GM23248 (cell line): ENCODE data around the gene NFATC2. TPM values are rescaled to one million over a fixed set of nuclear protein-coding genes. Genes with fewer than 3 reads are reported as not detected.

Source experiments
- DNase-seq: peaks from one replicate; pipeline ENCODE4 v3.0.0-alpha.2; 2015
- H2AFZ ChIP-seq: fragments of 200-600 bp; sonication (generic); 2 replicates; pipeline ENCODE4 v1.6.1; 2016; ENCODE audit warnings: antibody characterized with exemption
- H3F3A ChIP-seq: fragments of 200-600 bp; sonication (generic); 2 replicates; pipeline ENCODE4 v1.6.1; 2016; ENCODE audit warnings: mild to moderate bottlenecking, antibody characterized with exemption, mixed run types; ENCODE audit not compliant: insufficient read depth
- H3K27ac ChIP-seq: fragments of 200-600 bp; sonication (generic); 2 replicates; pipeline ENCODE4 v1.5.1; 2016; ENCODE audit warnings: mild to moderate bottlenecking
- H3K27me3 ChIP-seq: fragments of 200-600 bp; sonication (generic); replicated peaks from 2 replicates; pipeline ENCODE4 v1.6.1; 2016; ENCODE audit warnings: mild to moderate bottlenecking; ENCODE audit not compliant: insufficient read depth
- H3K36me3 ChIP-seq: fragments of 200-600 bp; sonication (generic); 2 replicates; pipeline ENCODE4 v1.6.1; 2016; ENCODE audit warnings: low read depth, mild to moderate bottlenecking
- H3K4me1 ChIP-seq: fragments of 200-600 bp; sonication (generic); 2 replicates; pipeline ENCODE4 v1.6.1; 2016; ENCODE audit warnings: mild to moderate bottlenecking; ENCODE audit not compliant: insufficient read depth
- H3K4me2 ChIP-seq: fragments of 200-600 bp; sonication (generic); one replicate; pipeline ENCODE4 v1.6.1; 2016; ENCODE audit warnings: mild to moderate bottlenecking; ENCODE audit not compliant: unreplicated experiment
- H3K4me3 ChIP-seq: fragments of 200-600 bp; sonication (generic); 2 replicates; pipeline ENCODE4 v1.5.1; 2016; ENCODE audit warnings: mild to moderate bottlenecking
- H3K79me2 ChIP-seq: fragments of 200-600 bp; sonication (generic); 2 replicates; pipeline ENCODE4 v1.6.1; 2016; ENCODE audit warnings: mild to moderate bottlenecking; ENCODE audit not compliant: insufficient read depth
- H3K9ac ChIP-seq: fragments of 200-600 bp; sonication (generic); 2 replicates; pipeline ENCODE4 v1.6.1; 2016; ENCODE audit warnings: mild to moderate bottlenecking
- H3K9me2 ChIP-seq: fragments of 200-600 bp; sonication (generic); 2 replicates; pipeline ENCODE4 v1.6.1; 2016; ENCODE audit warnings: mixed run types, mild to moderate bottlenecking, moderate library complexity; ENCODE audit not compliant: insufficient read depth
- H3K9me3 ChIP-seq: fragments of 200-600 bp; sonication (generic); one replicate; pipeline ENCODE4 v1.6.1; 2017; ENCODE audit warnings: low read depth
- H4K20me1 ChIP-seq: fragments of 200-600 bp; sonication (generic); 2 replicates; pipeline ENCODE4 v1.6.0; 2016; ENCODE audit not compliant: insufficient read depth
- EZH2 ChIP-seq: fragments of 200-600 bp; sonication (generic); IDR thresholded peaks from 2 replicates; pipeline ENCODE4 v1.6.1; 2018; ENCODE audit warnings: antibody characterized with exemption, mild to moderate bottlenecking; ENCODE audit not compliant: insufficient read depth, poor library complexity, severe bottlenecking
- EZH2phosphoT487 ChIP-seq: fragments of 200-600 bp; sonication (generic); IDR thresholded peaks from 2 replicates; pipeline ENCODE4 v1.6.1; 2018; ENCODE audit warnings: antibody characterized with exemption, moderate library complexity, mild to moderate bottlenecking, low read depth; ENCODE audit not compliant: insufficient read depth
- WGBS, 2 experiments: methylation state at CpG; one replicate each; pipeline ENCODE4 v1.1.6; 2015 to 2017; ENCODE audit warnings: low lambda C conversion rate in 2 of 2, low coverage in 1 of 2; ENCODE audit errors: missing lambda C conversion rate in 2 of 2; 5-methylcytosine and 5-hydroxymethylcytosine counted together
- in situ Hi-C: fragments of 300-500 bp; cut with MboI; formaldehyde crosslinking; loops from 2 replicates; pipeline ENCODE4 v1.15.0; 2020
- polyA plus RNA-seq: library from polyadenylated mRNA; unstranded; fragments of >200 nt; fragmentation: Nextera tagmentation; extraction: Ambion mirVana; gene quantifications from 2 replicates; pipeline ENCODE4 v1.2.1, GENCODE V29; 2016
- total RNA-seq: library from RNA; depleted of rRNA; stranded (reverse); fragments of >200 nt; shearing (Covaris generic); gene quantifications from 2 replicates; pipeline ENCODE4 v1.2.3, GENCODE V29; 2014

NFATC2 gene
- total and polyA plus RNA-seq, 2 experiments from 2014 or later: 0.11 to 0.14 TPM

DNA sequence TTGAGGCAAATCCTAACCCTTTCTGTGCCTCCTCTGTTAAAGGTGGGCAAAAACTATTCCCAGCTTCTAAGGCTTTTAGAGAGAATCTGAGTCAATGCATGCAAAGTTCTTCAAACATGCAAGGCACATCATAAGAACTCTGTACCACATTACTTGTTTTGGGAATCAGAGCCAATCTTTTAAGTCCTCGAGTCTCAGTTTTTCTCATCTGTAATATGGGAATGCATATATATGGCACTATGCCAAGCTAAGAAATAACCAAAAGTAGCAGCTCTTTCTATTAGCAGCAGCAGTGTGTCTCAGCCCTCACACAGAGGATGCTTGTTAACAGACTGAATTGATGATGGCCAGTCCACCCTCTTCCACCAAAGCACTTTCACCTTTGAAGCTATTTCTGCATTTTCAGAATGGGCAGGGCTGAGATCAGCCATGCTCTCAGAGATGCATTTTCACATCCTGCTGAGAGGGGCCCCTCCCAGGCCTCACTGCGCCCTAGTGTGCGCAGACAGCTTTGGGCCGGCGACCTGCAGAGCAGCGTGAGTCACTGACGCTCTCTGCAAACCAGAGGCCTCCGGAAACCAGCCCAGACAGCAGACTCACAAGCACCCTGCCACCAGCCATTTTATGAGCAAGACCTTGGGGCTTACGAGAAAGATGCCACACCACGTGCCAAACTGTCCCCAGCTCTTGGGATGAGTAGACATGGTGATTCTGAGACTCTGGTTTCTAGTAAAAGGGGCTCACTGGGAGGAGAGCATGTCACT lies 138.0 kb downstream of the NFATC2 start:
- H3K4me1 ChIP-seq: no peaks in the 10 kb centered on the region
- H4K20me1 ChIP-seq: no peaks in the 10 kb centered on the region
- no peaks in the 10 kb centered on the region for H3K79me2 ChIP-seq
- no peak overlapping the region for H2AFZ ChIP-seq
- no peaks in the 10 kb centered on the region for H3K9me2 ChIP-seq
- no peak overlapping the region for H3K27ac ChIP-seq
- in situ Hi-C loops: no loop called here
- WGBS, 2 experiments: 80 to 81% methylated on average over 10 of the region's 10 CpGs
- no peak for TF ChIP-seq EZH2phosphoT487
- TF ChIP-seq EZH2: no peak
- no peak overlapping the region for H3K4me2 ChIP-seq
- no peak overlapping the region for H3K9ac ChIP-seq
- H3F3A ChIP-seq: no peaks in the 10 kb centered on the region
- no peaks in the 10 kb centered on the region for H3K36me3 ChIP-seq
- H3K4me3 ChIP-seq: no peak overlapping the region
- DNase-seq: no peak
- H3K9me3 ChIP-seq: no peaks in the 10 kb centered on the region
- no peaks in the 10 kb centered on the region for H3K27me3 ChIP-seq

DNA sequence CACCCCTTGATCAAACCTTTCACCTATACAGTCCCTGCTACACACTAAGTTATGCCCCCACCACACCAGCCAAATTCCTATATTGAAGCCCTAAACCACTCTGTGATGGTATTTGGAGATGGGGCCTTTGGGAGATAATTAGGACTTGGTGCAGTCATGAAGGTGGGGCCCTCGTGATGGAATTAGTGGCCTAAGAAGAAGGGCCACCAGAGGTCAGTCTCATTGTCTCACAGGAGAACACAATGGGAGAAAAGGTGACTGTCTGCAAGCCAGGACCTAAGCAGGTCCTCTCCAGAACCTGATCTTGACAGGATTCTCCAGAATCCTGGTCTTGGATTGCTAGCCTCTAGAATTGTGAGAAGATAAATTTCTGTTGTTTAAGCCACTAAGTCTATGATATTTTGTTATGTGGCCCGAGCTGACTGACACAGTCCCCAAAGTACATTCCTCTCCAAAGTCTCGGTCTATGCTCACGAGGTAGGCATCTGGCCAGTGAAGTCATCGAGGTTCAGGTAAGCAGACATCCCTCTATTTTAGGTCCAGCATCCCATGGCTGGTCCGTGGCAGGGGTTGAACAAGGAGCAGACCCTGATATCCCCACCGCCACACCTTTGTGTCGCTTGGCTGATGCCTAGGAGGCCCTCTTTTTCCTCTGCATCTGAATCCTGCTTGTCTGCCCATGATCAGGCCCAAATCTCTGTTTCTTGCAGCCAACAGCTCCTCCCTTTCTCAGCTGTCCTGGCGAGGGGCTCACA lies 138.9 kb downstream of the NFATC2 start:
- Histone ChIP-seq H3K79me2 (no peaks in the 10 kb centered on the region), H3K4me1 (no peaks in the 10 kb centered on the region), H3K9ac (no peak overlapping the region), H2AFZ (no peak overlapping the region), H3K9me2 (no peaks in the 10 kb centered on the region), H4K20me1 (no peaks in the 10 kb centered on the region), H3K9me3 (no peaks in the 10 kb centered on the region), H3F3A (no peaks in the 10 kb centered on the region), H3K27me3 (no peaks in the 10 kb centered on the region), H3K4me2 (no peak overlapping the region), H3K36me3 (no peaks in the 10 kb centered on the region), H3K4me3 (no peak overlapping the region), H3K27ac (no peak overlapping the region)
- 83% methylated on average over 9 of the region's 9 CpGs for whole genome bisulfite sequencing, 2 experiments
- no peak for TF ChIP-seq EZH2phosphoT487
- DNase-seq: no peak
- in situ Hi-C loops: no loop called here

DNA sequence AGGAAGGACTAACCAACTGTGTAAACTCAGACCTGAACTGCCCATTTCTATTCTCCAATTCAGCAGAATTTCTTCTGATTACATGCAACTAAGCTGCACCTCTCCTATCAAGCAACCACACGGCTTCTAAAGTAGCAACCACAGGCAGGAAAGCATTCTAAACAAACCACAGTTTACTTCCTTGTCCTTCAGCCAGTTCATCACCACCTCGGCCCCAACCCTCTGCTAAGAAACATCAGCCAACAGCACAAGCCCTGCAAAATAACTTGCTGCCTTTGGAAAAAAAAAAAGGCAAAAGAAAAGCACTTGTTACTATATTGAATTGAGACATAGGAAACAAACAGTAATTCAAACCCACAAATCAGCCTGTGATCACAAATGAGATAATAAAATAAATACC lies 140.3 kb downstream of the NFATC2 start:
- no peak overlapping the region for H3K9ac ChIP-seq
- H3K27me3 ChIP-seq: no peaks in the 10 kb centered on the region
- no peak overlapping the region for H2AFZ ChIP-seq
- H3K27ac ChIP-seq: no peak overlapping the region
- no peak for TF ChIP-seq EZH2
- TF ChIP-seq EZH2phosphoT487: no peak
- no peak overlapping the region for H3K4me2 ChIP-seq
- no peaks in the 10 kb centered on the region for H3K9me2 ChIP-seq
- no peak for DNase-seq
- no peaks in the 10 kb centered on the region for H3K36me3 ChIP-seq
- in situ Hi-C loops: no loop called here
- no peaks in the 10 kb centered on the region for H3K9me3 ChIP-seq
- H3F3A ChIP-seq: no peaks in the 10 kb centered on the region
- H3K79me2 ChIP-seq: no peaks in the 10 kb centered on the region
- WGBS, 2 experiments: 65 to 74% methylated on average over 2 of the region's 2 CpGs
- no peaks in the 10 kb centered on the region for H4K20me1 ChIP-seq
- no peak overlapping the region for H3K4me3 ChIP-seq
- no peaks in the 10 kb centered on the region for H3K4me1 ChIP-seq

DNA sequence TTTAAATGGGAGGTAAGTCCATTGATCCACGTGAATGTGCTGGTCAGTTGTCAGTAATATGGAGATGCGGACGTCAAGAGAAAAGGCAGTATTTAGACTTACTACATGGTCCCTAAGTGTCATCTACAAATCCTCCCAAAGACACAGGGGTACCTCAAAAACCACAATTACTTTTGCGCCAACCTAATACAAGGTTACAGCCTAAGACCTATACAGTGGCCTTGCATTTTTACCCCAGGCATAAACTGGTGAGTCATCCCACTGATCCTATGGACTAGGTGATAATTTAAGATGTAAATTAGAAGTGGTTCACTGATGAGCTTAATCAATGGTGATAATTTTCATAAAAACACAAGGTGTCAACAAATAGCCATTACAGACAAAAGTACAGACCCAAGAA lies 141.0 kb downstream of the NFATC2 start:
- H3F3A ChIP-seq: no peaks in the 10 kb centered on the region
- no peaks in the 10 kb centered on the region for H3K79me2 ChIP-seq
- no peak overlapping the region for H3K4me2 ChIP-seq
- H2AFZ ChIP-seq: no peak overlapping the region
- H3K9me2 ChIP-seq: no peaks in the 10 kb centered on the region
- H3K9me3 ChIP-seq: no peaks in the 10 kb centered on the region
- H3K4me3 ChIP-seq: no peak overlapping the region
- H3K27me3 ChIP-seq: no peaks in the 10 kb centered on the region
- H4K20me1 ChIP-seq: no peaks in the 10 kb centered on the region
- DNase-seq: no peak
- in situ Hi-C loops: no loop called here
- no peaks in the 10 kb centered on the region for H3K36me3 ChIP-seq
- no peaks in the 10 kb centered on the region for H3K4me1 ChIP-seq
- H3K9ac ChIP-seq: no peak overlapping the region
- H3K27ac ChIP-seq: no peak overlapping the region
- WGBS, 2 experiments: 99 to 100% methylated on average over 4 of the region's 4 CpGs
- TF ChIP-seq EZH2phosphoT487: no peak
- TF ChIP-seq EZH2: no peak
